HUES48 (cell line): Measurements from ENCODE around the gene ANGPT4.
"Not testable (repeated sequence)": the region's sequence is repeated elsewhere in the genome, so short reads cannot be mapped to it uniquely, and the experiment has no call there.

Experiments
- H3K27ac ChIP-seq: one replicate; pipeline ENCODE4 v1.7.0; 2013; ENCODE audit warnings: low read depth, low read length, inconsistent platforms
- H3K27me3 ChIP-seq: 2 replicates; pipeline ENCODE4 v1.6.1; 2013; ENCODE audit warnings: mild to moderate bottlenecking, low read length; ENCODE audit not compliant: control insufficient read depth, insufficient read depth
- H3K36me3 ChIP-seq: 2 replicates; pipeline ENCODE4 v1.6.1; 2013; ENCODE audit warnings: low read length; ENCODE audit not compliant: control insufficient read depth, insufficient read depth
- H3K4me1 ChIP-seq: 2 replicates; pipeline ENCODE4 v1.6.1; 2013; ENCODE audit warnings: mild to moderate bottlenecking, low read length; ENCODE audit not compliant: control insufficient read depth, insufficient read depth
- H3K4me3 ChIP-seq: 2 replicates; pipeline ENCODE4 v1.5.1; 2013; ENCODE audit warnings: mild to moderate bottlenecking, low read depth, low read length
- H3K9ac ChIP-seq: 2 replicates; pipeline ENCODE4 v1.6.1; 2013; ENCODE audit warnings: mild to moderate bottlenecking, low read depth, low read length, moderate library complexity
- H3K9me3 ChIP-seq: 2 replicates; pipeline ENCODE4 v1.6.1; 2013; ENCODE audit warnings: low read length; ENCODE audit not compliant: control insufficient read depth, insufficient read depth

ANGPT4 gene

GRCh38 chr20:833121-833449, 83.0 kb downstream of the ANGPT4 start:
- H3K4me1 ChIP-seq = peaks cover 3% of the 10 kb centered on the region; the same call in 1 of the 2 replicates
- H3K27me3 ChIP-seq = peaks cover 15% of the 10 kb centered on the region
- no peaks in the 10 kb centered on the region for H3K36me3 ChIP-seq
- peak overlapping the region; percentile 15; the same call in 1 of the 2 replicates for H3K4me3 ChIP-seq
- peak overlapping the region; percentile 33 for H3K27ac ChIP-seq
- no peak overlapping the region for H3K9ac ChIP-seq
- H3K9me3 ChIP-seq = no peaks in the 10 kb centered on the region

DNA sequence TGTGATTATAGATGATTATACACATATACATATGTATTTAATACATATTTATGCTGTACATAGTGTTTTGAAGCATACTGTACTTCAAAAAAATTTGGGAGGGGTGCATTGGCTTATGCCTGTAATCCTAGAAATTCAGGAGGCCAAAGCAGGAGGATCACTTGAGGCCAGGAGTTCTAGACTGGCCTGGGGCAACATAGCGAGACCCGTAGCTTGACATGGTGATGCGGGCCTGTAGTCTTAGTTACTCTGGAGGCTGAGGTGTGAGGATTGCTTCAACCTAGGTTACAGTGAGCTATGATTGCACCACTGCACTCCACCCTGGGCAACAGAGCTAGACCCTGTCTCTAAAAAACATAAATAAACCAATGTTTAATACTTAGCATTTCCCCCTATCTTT, 84.2 kb downstream of the ANGPT4 start:
- Histone ChIP-seq H3K27ac (no peak overlapping the region), H3K36me3 (no peaks in the 10 kb centered on the region), H3K4me1 (peaks cover 3% of the 10 kb centered on the region; the same call in 1 of the 2 replicates), H3K27me3 (peaks cover 15% of the 10 kb centered on the region), H3K4me3 (no peak overlapping the region), H3K9me3 (no peaks in the 10 kb centered on the region), H3K9ac (no peak overlapping the region)

DNA sequence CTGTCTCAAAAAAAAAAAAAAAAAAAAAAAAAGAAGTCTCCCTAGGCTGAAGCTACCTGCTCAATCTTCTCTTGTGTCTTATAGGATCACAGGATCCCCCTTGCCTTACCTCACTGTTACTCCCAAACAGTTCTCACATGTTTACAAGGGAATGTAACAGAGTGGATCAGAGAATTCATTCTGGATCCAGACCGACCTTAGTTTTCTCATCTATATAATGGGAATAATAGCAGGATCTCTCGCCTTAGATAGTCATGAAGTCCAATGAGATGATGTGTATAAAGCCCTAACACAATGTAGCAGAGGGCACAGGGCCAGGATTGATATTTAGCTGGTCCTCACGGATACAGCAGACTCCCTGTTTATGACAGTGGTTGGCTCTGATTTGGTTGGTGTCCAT, 84.9 kb downstream of the ANGPT4 start:
- H3K27me3 ChIP-seq = peaks cover 15% of the 10 kb centered on the region
- H3K27ac ChIP-seq = no peak overlapping the region
- peaks cover 3% of the 10 kb centered on the region; the same call in 1 of the 2 replicates for H3K4me1 ChIP-seq
- no peaks in the 10 kb centered on the region for H3K9me3 ChIP-seq
- H3K9ac ChIP-seq = no peak overlapping the region
- no peak overlapping the region for H3K4me3 ChIP-seq
- H3K36me3 ChIP-seq = no peaks in the 10 kb centered on the region

DNA sequence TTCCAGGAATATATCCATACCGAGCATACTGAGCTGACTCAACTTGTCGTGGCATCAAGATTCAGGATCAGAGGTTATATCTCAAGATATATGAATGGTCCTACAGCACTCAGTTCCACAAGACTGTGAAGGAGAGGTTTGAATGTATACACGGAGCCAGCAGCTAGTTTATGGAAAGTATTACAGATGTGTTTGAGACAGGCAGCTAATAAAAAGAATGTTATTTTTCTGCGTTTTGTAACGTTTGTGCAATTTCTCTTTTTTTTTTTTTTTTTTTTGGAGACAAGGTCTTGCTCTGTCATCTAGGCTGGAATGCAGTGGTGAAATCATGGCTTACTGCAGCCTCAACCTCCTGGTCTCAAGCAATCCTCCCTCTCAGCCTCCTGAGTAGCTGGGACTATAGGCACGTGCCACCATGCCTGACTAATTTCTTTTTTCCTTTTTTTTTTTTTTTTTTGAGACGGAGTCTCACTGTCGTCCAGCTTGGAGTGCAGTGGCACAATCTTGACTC, 86.1 kb downstream of the ANGPT4 start:
- H3K27ac ChIP-seq = no peak overlapping the region
- no peaks in the 10 kb centered on the region for H3K9me3 ChIP-seq
- H3K9ac ChIP-seq = no peak overlapping the region
- H3K36me3 ChIP-seq = no peaks in the 10 kb centered on the region
- H3K27me3 ChIP-seq = peaks cover 12% of the 10 kb centered on the region
- no peak overlapping the region for H3K4me3 ChIP-seq
- peaks cover 3% of the 10 kb centered on the region; the same call in 1 of the 2 replicates for H3K4me1 ChIP-seq

GRCh38 chr20:829551-829950, 86.6 kb downstream of the ANGPT4 start:
- H3K27ac ChIP-seq = no peak overlapping the region
- H3K4me1 ChIP-seq = peaks cover 3% of the 10 kb centered on the region; the same call in 1 of the 2 replicates
- no peaks in the 10 kb centered on the region for H3K36me3 ChIP-seq
- no peak overlapping the region for H3K9ac ChIP-seq
- no peak overlapping the region for H3K4me3 ChIP-seq
- H3K27me3 ChIP-seq = peaks cover 6% of the 10 kb centered on the region
- no peaks in the 10 kb centered on the region for H3K9me3 ChIP-seq

- Histone ChIP-seq H3K9me3 (no peaks in the 10 kb centered on the region), H3K27ac (no peak overlapping the region), H3K9ac (no peak overlapping the region), H3K36me3 (no peaks in the 10 kb centered on the region), H3K4me3 (no peak overlapping the region), H3K4me1 (peaks cover 3% of the 10 kb centered on the region; the same call in 1 of the 2 replicates), H3K27me3 (peaks cover under 1% of the 10 kb centered on the region)
Measured at GRCh38 chr20:828987-829386, 87.1 kb downstream of the ANGPT4 start.

- H3K4me1 ChIP-seq, H3K27me3 ChIP-seq, H3K36me3 ChIP-seq, H3K9me3 ChIP-seq, H3K27ac ChIP-seq, H3K4me3 ChIP-seq, H3K9ac ChIP-seq: not testable (repeated sequence)
Measured at GRCh38 chr20:827981-828380, 88.2 kb downstream of the ANGPT4 start.

DNA sequence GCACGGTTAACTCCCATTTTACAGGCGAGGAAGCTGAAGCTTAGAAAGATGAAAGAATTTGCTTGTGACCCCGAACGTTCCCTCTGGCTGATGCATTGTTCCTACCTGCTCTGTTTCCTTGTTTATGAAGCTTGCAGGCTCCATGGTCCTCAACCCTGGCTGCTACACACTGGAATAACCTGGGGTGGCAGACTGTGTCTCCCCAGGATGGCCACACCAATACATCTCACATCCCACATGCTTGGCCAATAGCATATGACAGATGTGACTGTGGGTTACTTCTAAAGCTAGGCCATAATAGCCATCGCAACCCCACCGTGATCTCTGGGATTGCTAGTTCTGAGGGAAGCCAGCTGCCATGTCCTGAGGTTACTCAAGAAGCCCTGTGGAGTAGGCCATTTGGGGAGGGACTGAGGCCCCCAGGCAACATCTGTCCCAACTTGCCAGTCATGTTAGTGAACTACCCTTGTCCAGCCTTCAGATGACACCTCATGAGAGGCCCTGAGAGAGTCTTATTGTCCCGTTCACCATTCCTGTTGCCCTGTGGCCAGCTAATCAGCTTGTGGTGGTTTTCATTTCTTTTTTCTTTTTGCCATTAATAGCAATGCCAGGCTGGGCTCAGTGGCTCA, 89.3 kb downstream of the ANGPT4 start:
- Histone ChIP-seq H3K4me3 (no peak overlapping the region), H3K27me3 (no peaks in the 10 kb centered on the region), H3K4me1 (no peaks in the 10 kb centered on the region)

DNA sequence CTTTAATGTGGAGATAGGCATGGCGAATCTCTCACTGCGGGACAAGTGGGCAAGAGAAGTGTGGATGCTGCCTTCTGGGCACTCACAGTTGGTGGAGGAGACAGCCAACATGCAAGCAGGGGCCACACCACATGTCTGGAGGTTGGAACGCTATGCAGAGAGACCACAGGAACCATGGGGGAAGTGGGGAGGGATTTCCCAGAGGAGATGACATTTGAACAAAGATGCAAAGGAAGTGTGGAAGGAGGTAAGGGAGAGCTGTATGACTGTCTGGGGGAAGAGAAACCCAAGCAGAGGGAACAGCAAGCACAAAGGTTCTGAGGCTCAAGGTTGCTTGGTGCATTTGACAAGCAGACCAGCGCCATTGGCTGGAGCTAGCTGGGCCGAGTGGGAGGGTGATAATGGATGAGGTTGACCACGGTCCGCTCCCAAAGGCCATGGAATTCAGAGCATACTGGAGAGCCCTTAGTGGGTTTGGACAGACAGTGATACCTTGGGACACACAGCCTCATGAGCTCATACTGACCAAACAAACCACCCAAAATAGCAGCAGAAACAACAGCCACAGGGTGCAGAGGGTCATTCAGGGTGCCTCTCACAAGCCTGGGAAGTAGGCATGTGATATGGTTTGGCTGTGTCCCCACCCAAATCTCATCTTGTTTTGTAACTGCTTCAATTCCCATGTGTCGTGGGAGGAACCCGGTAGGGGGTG, 90.3 kb downstream of the ANGPT4 start:
- H3K27me3 ChIP-seq = no peaks in the 10 kb centered on the region
- no peaks in the 10 kb centered on the region for H3K36me3 ChIP-seq
- no peaks in the 10 kb centered on the region for H3K4me1 ChIP-seq
- no peaks in the 10 kb centered on the region for H3K9me3 ChIP-seq
- H3K27ac ChIP-seq = no peak overlapping the region
- H3K9ac ChIP-seq = no peak overlapping the region
- H3K4me3 ChIP-seq = no peak overlapping the region

More for the DNA sequence above, 89.3 kb downstream of the ANGPT4 start:
- H3K27ac ChIP-seq = no peak overlapping the region
- H3K9ac ChIP-seq = no peak overlapping the region
- no peaks in the 10 kb centered on the region for H3K9me3 ChIP-seq
- no peaks in the 10 kb centered on the region for H3K36me3 ChIP-seq

DNA sequence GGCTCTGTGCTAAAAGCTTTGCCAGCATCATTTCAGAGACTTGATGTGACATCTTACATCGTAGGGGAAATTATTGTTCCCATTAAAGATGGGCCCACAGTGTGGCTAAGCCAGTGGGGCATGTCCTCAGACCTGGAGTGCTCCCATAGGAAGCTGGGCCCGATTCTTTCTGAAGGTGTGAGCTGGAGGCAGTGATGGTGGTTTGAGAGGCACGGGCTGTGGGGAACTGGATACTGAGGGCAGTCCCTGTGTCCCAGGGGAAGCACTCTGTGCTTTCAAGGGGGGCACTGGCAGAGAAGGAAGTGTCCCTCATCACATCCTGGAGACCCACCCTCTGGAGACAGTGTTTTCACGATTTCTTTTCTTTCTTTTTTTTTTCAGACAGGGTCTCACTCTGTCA, 91.2 kb downstream of the ANGPT4 start:
- H3K27me3 ChIP-seq = no peaks in the 10 kb centered on the region
- H3K4me3 ChIP-seq = no peak overlapping the region
- H3K9me3 ChIP-seq = no peaks in the 10 kb centered on the region
- no peak overlapping the region for H3K27ac ChIP-seq
- no peaks in the 10 kb centered on the region for H3K4me1 ChIP-seq
- no peak overlapping the region for H3K9ac ChIP-seq
- no peaks in the 10 kb centered on the region for H3K36me3 ChIP-seq

DNA sequence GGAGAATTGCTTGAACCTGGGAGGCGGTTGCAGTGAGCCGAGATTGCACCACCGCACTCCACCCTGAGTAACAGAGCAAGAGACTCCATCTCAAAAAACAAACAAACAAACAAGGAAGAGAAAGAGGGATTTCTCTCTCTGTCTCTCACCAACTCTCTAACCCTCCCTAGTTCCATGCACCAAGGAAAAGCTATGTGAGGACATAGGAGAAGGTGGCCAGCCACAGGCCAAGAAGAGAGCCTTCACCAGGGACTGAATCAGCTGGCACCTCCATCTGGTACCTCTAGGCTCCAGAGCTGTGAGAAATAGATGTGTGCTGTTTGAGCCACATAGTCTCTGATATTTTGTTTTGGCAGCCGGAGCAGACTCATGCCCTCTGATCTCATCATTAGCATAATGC, 91.6 kb downstream of the ANGPT4 start:
- Histone ChIP-seq H3K27me3 (no peaks in the 10 kb centered on the region), H3K9me3 (no peaks in the 10 kb centered on the region), H3K27ac (no peak overlapping the region), H3K4me1 (no peaks in the 10 kb centered on the region), H3K9ac (no peak overlapping the region), H3K4me3 (no peak overlapping the region), H3K36me3 (no peaks in the 10 kb centered on the region)
